Activated T-cell treated with anti-CD3 and anti-CD28 coated beads for 24 hours (primary cell): ENCODE data around the gene PFDN4.

Experiments used
- DNase-seq: peaks from one replicate; pipeline ENCODE4 v3.0.0-alpha.2; 2020; ENCODE audit warnings: low read depth

PFDN4 gene

DNA sequence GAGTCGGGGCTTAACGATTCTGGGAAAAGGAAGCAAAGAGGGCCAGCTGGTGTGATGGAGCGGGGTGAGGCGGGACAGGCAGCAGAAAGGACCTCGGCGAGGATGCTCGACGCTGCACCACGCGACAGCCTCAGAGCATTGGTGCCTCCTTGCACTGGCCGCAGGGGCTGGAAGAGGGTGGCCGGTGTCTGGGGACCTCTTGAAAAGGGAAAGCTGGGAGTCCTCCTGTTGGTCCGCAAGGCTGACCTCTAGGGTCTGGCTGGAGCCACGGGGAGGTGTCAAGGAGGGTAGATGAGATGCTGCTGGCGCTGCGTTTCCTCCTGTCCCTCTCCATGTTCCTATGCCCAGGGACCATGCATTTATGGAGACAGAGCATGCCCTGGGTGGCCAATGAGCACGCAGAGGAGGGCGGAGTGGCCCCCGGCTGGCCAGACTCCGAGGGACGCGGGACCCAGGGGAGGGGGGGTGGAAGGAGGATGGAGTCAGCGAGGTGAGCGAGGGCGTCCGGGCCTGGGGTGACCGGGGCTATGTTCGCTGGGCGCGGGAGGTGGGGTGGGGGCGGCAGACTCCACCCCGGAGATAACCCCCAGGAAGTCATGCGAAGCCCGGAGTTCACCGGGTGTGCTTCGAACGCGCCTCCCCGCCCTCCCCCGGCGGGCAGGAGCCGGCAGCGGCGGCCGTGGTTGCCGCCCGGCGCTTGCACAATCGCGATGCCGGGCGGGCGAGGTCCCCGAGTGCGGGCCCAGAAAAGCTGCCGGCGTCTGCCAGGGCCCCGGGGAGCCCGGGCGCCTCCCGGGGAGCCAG lies 34.0 kb upstream of the PFDN4 start, which contains the start of gene CYP24A1:
Gene CYP24A1 (minus strand): TSS at position 334 of the 804 bp plus-strand sequence. CDS start 407 bp downstream, outside the sequence.
- no peak for DNase-seq

DNA sequence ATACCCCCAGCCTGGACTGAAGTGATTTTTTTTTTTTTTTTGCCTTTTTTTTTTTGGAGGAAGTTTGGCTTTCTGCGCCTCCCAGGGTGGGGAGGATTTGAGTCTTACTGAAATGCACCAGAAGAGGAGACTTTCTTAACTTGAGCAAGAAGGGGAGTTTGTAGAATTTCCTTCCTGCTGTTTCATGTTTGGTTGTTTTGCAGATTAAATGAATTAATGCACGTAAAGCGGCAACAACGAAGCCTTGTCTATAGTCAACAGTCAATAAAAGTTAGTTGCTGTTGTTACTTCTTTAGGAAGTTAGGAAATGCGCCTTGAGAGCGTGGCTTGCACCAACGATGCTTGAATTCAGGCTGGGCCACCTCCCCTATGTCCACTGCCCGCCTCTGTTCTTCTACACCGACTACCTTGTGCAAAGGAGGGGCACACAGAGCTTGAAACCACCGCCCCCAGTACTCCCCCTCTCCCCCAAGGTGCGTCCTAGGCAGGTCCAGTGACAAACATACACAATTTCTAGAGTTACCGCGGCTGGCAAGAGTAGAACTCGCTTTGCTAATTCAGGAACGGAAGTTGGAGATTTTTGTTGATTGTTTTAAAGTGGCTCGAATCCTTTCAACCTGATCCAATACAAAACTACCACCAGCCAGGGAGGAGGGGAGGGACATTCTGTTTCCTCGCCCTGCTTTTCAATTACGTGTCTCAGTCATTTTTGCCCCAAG lies 33.3 kb upstream of the PFDN4 start:
- DNase-seq, result no peak

DNA sequence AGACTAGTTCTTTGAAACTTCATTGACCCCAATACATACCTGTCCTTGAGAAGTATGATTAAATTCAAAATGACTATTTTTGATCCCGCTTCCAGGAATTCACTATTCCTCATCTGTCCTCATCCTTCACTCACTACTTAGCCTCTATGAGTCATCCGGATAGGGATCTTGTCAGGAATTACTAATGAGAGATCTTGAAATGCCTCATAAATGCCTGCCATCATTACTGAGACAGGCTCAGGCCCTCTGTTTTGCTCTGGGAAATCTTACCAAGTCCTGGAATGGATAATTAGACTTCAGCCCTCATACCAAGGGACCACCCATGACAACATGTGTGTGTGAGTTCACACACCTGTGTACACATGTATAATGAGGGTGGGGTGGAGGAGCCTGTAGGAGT lies 31.3 kb upstream of the PFDN4 start:
- DNase-seq, result no peak

DNA sequence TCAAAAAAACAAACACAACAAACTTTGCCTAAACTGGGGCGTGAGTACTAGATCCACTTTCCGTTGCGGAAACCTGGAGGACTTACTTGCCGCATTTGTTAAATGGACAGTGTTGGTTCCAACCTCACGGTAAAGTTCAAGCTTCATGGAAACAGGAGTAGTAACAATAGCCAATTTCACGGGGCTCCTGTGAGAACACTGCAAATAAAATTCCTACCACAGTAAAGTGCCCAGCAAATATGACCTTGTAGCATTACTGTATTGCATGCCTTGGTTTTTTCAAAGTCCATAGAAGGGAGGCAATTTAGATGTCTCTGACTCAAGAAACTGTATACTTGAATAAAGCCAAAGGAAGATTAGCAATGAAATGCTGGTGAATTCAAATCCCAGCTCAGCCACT lies 30.5 kb upstream of the PFDN4 start:
- no peak for DNase-seq

DNA sequence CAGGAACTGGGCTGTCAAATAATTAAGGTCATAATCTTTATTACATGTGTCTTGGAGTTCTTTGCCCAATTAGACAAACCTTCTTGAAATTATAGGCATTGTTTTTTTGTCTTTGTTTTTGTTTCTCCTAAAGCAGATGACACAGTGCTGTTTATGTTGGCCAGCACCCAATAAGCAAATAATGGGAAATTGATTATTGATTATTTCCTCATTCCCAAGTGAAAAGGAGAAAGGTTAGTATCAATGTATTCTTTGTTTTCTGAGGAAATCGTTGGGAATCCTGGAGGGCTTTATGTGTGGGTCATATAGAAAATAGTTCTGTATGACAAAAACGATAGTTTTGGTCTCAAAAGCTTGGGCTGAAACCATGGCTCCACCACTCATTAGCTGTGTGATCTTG lies 29.6 kb upstream of the PFDN4 start:
- no peak for DNase-seq

DNA sequence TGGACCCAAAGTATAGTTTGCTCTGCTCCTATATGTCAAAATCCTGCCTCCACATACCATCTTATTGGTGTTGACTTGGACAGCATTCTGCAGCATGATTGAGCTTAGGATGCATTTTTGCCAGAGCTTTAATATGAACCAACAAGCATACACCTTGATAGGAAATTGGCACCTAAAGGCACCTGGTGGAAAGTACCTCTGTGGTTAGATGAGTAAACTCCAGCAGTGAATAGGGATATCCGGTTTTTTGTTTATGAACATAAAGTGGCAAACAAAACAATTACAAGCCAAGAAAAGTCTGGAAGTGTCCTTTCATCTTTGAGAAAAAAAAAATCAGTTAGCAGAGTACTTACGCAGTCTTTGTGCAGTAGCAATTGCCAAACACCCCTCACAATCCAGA lies 27.9 kb upstream of the PFDN4 start:
- no peak for DNase-seq

DNA sequence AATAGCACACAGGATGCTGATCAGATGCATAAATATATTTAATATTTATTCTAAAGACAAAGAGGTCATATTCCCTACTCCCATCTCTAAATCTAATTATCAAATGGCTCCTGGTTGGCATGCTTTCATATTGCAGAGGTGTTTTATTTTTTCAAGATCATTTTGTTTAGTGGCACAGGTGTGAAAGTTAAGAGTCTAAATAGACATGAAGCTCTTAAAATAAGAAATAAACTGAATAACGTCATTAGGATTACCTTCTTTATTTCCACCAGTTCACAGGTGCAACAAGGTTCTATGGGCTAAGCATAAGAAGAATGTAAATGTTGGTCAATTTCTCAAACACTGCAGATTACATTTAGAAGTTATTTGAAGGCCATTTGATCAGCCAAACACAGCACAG lies 27.0 kb upstream of the PFDN4 start:
- no peak for DNase-seq

DNA sequence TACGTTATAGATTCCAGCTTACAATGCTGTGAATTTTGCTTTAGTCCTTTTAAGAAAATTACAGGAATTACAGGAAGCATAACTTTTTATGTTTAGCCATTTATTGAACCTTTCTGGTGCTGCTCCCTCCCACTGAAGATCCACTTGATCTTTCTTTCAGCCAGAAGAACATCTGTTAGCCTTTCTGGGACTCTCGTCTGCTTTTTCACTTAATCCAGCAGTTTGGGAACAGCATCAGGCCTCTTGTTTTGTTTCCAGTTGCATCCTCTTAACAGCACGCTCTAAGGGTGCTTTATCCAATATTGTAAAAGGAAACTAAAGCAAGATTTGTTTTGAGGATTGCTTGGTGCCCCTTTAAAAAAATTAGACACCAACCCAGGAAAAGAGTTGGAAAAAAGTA lies 23.8 kb upstream of the PFDN4 start:
- no peak for DNase-seq

DNA sequence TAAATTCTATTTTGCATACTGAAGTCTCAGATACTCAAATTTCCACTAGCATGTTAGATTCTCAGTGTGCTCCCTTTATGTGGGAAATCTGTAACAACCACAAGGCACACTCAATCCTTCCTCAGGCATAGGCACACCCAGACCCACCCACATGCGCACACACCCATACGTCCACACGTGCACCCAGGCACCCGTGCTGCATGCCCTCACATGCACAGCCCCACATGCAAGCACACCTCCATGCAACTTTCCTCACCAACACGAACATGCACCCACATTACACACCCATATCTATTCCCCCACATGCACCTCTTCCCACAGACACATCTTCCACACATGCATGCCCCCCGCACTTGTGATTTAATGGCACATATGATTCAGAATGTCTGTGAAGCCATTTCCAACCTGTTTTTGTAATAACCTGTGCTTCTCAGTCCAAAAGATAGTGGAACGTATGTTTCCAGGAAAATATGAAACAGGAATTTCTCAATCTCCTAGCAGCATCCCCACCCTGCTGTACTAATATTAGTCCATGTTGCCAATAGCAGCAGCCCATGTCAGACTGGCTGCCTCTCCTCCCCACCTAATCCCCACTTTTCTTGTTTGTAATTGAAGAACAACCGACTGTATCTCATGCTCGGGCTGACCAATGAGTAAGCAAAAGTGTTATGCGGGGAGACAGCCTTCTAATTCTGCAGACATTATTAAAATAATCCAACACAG lies 22.8 kb upstream of the PFDN4 start:
- DNase-seq, result no peak

DNA sequence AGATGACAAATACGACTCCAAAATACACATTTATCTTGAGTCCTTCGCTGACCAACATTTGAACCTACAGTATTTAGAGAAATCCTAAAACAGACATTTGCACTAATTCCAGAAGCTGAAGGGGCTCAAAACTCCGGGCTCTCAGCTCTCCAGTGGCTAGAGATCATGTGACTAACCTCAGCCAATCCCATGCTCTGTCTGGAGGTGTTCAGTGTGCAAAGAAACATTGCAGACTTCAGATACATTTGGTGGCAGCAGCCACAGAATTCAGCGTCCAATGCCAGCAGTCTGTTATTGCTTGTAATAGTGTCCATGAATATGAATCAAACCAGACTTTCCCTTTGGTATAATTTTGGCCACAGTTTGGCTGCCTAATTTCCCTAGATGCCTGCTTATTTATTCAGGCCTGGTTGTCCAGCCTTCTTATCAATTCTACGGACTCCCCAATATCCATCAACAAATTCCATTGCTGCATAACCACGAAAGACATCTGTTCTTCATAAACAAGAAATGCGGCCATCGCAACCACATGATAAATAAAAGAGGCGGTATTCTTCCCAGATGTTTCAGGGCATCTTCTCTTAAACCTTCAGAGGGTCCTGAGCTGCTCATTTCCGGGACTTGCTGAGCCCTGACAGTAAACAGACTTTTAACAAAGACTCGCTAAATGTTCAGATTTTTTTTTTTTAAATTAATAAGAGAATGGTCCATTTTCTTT lies 19.6 kb upstream of the PFDN4 start:
- no peak for DNase-seq

DNA sequence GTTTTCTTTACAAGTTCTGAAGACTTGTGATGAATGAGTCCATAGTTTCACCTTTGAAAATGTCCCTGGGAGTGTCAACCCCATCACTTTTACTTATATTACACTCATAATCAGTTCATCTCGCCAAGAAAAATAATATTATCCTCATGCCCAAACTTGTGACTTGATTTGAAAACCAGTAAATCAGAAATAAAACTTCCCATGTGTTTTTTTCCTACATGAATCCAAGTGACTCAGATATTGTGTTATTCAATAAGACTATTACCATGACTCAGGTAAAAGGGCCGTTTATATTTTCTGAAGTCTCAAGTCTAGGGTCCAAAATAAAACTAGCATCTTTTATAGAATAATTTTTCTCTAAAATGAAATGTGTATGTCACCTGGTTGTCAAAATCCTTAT lies 18.3 kb upstream of the PFDN4 start:
- DNase-seq, result no peak

DNA sequence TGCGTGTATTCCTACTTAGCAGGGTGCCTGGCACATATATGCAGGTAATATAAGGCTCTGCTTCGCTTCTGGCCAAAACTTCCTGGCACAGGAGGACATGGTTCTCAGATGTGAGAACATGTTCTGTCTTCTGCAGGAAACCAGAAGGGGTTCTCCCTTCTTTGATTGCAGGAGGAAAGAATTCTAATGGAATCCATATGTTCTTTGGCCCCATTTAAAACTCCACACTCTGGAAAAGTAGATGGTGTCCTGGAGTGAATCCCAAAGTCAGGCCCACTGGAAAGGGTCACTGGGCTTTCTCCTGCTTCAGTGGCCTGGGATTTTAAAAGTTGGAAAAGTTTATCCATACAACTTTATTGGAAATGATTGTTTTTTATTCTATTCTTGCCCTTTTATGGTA lies 17.7 kb upstream of the PFDN4 start:
- no peak for DNase-seq

DNA sequence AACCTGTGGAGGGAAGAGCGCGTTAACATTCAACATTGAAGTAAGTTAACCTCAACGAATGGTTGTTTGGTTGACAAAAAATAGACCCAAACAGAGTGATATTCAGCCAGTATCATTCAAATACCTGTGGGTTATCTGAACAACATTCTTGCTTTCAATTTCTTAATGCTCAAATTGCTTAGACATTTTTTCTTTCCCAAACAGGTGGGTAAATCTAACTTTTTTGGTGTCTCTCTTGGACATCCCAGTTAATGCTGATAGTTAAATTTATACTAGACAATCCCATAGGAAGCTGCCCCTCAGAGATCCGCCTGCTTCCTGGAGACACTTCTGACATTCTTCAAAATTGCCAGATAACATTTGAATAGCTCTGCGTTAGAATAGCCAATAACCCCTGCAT lies 14.1 kb upstream of the PFDN4 start:
- no peak for DNase-seq

DNA sequence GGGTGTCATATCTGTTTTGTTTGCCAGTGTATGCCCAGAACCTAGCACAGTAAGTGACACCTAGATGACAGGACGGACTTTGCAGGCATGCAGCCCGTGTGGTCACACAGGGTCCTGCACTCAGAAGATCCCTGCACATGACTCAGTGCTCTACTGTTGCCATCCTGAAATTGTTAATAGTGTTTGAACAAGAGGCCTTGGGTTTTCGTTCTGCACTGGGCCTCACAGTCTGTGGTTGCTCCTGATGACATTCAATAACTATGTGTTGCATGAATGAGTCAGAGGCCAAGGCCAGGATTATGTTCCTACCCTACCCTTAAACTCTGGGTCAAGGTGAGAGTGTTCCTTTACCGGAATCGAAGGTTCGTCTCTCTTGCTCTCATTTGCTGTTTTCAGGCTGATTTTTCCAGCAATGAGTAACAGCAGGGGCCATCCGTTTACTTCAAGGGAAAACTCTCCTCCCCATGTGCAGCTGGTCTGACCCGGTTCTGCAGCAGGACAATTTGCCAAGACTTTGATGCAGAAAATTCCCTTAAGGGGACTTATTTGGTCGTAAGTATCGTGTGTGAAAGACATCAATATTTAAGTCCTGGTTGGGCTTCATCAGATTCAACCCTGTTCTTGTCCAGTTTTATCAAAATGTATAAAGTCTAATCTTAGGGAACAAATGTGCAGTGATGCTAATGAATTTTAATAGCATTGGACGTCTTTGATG lies 13.0 kb upstream of the PFDN4 start:
- no peak for DNase-seq

DNA sequence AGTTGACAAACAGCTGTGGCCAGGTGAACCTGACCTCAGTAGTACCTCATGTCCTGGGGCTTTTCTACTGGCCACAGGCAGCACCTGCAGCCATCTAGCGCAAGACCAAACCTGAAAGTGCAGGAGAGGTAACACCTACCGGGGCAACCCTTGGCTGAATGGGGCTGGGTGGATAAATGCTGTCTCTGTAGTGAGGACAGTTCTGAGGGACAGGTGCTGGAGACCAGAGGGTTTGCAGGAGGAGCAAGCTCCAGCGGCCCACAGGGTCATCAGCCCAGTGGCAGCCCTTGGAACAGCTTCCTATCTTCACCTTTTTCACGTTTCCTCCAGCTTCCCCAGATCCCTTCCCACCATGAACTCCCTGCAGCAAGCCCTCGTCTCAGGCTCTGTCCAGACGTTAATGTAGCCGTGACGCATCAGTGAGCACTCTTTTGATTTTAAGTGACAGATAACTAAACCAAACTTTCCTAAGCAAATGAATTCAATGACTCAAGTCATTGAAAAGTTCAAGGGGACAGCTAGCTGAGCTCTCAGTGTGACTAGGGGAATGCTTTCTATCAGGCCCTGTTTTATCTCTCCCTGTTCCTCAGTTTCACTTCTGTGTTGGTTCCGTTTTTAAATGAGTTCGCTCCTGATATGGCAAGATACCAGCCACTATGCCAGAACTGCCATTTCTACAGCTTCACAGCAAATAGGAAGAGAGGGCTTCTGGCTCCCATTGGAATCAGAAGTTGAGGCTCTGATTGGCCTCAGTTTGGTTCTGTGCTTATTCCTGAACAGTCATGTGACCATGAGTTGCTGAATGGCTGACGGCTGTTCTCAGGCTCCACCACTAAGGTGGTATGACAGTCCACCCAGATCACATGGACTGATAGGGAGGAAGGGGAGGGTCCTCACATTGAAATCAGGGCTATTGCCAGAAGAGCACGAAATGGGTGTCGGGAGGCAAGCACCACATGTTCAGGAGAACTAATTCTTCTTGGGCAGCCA lies 12.1 kb upstream of the PFDN4 start:
- no peak for DNase-seq

DNA sequence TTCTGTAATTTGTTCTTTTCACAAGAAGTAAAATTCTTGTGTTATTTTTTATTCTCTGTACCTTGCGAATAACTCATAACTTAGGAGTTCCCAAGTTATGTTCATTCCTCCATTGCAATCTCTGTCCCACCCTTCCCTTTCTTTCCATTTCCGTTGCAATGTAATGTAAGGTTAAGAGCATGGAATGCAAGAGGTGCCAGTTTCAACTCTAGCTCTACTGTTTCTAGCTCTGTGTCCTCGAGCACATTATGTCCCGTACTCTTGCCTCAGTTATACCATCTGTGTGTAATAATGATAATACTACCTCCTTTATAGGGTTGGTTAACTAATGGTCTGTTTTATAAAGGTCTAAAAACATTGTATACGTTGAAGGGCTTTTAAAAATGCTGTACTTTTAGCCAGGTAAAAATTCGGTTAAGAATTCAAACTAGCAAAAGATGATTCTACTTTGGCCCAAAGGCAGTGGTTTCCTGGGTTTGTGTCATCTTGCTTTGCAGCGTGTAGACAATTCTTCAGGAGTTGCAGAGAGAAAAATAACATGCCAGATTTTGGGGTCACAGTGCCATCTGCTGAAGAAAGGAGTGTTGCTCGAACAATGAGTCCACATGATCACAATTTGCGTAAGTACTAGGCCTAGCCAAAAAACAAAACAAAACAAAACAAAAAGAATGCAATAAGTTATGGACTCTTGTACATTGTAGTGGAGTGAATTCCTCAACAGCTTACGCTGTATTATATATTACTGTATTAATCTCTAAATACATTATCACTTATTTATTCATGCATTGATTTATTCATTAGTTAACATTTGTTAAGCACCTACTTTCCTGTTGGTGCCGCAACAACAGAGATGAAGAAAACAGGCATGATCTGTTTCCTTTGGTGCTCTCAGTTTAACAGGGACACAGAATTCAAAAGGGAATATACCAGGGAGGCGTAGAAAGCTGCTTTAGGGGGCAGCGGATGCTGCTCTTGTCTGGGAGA lies 10.0 kb upstream of the PFDN4 start:
- no peak for DNase-seq

DNA sequence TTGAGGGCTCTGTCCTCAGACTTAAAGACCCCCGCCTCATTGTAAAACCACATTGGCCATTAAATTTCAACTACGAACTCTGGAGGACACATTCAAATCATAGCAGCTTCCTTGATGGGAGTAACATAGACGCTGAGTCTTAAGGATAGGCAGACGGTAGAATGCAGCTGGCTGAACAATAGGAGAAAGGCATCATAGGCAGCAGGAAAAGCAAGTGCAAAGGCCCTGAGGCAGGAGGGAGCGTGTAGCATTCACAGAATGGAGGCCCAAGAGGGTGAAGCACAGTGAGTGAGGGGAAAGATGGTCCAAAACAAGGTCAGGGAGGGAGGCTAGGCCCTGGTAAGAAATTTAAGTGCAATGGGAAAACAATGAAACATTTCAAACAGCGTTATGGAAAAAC lies 8.6 kb upstream of the PFDN4 start:
- DNase-seq, result no peak

DNA sequence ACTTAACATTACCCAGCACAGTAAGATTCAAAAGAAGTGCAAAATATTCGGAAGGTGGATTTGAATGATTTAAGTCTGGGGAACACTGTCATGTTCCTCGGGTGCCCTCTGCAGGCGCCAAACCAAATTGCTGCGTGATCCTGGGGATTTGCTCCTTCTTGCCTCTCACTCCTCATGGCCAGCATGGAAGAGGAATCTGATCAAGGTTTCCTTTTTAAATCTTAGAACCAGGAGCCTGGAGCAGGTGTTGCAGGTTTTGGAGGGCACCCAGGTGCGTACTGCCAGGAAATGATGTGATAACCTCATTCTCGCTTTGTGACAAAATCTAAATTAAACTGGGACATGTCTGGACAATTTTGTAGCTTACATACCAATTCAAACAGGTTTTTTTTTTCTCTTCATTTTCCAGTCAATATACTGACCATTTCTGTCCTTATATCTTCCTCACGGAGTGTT lies 8.1 kb upstream of the PFDN4 start:
- peak; percentile 60 for DNase-seq
